Astrocyte (in vitro differentiated cells and primary cell): ENCODE data around the gene GAGE12J.

ENCODE experiments used
- CTCF ChIP-seq: IDR thresholded peaks from 2 replicates; pipeline ENCODE4 v1.5.1; 2011; ENCODE audit warnings: low read depth, mild to moderate bottlenecking, inconsistent platforms, low read length, moderate library complexity; ENCODE audit not compliant: insufficient read depth
- EZH2 ChIP-seq: IDR thresholded peaks from 2 replicates; pipeline ENCODE4 v1.6.1; 2012; ENCODE audit warnings: mild to moderate bottlenecking, low read length, inconsistent platforms; ENCODE audit not compliant: insufficient read depth

GRCh38 chrX:49290215-49290614 lies 31.6 kb upstream of the GAGE12J start:
- TF ChIP-seq CTCF (no peak), EZH2 (no peak)
